SK-N-SH treated with all-trans-retinoic acid at 6 μM for 48 hours (cell line): Measurements from ENCODE around the gene TTC17.
"Not testable (repeated sequence)": the region's sequence is repeated elsewhere in the genome, so short reads cannot be mapped to it uniquely, and the experiment has no call there.

Experiments
- ATAC-seq: fragments of 200-7000 bp; cut with Tn5 transposase; 3 replicates; pipeline ENCODE4 v1.9.1; 2020; ENCODE audit warnings: mild to moderate bottlenecking, moderate library complexity
- ARNTL ChIP-seq: fragments of 450-650 bp; formaldehyde crosslinking; IDR thresholded peaks from 2 replicates; pipeline ENCODE4 v1.5.0; 2020; ENCODE audit warnings: low read depth, mild to moderate bottlenecking, moderate library complexity, borderline replicate concordance
- BACH2 ChIP-seq: fragments of 250-450 bp; sonication (Bioruptor Pico); IDR thresholded peaks from 2 replicates; pipeline ENCODE4 v1.9.0; 2021; ENCODE audit warnings: mild to moderate bottlenecking, borderline replicate concordance
- CSDC2 ChIP-seq: fragments of 250-450 bp; sonication (Bioruptor Pico); IDR thresholded peaks from 2 replicates; pipeline ENCODE4 v1.5.0; 2020; ENCODE audit warnings: mild to moderate bottlenecking, moderate library complexity
- ESRRG ChIP-seq: fragments of 250-450 bp; sonication (Bioruptor Pico); IDR thresholded peaks from 2 replicates; pipeline ENCODE4 v1.6.1; 2021; ENCODE audit warnings: mild to moderate bottlenecking
- ISL1 ChIP-seq: fragments of 250-450 bp; sonication (Bioruptor Pico); IDR thresholded peaks from 2 replicates; pipeline ENCODE4 v2.1.2; 2022; ENCODE audit warnings: mild to moderate bottlenecking, moderate library complexity
- OSR1 ChIP-seq: fragments of 250-450 bp; sonication (Bioruptor Pico); IDR thresholded peaks from 2 replicates; pipeline ENCODE4 v1.8.0; 2022; ENCODE audit warnings: moderate library complexity, mild to moderate bottlenecking, inconsistent platforms
- PATZ1 ChIP-seq: fragments of 250-450 bp; sonication (Bioruptor Pico); IDR thresholded peaks from 2 replicates; pipeline ENCODE4 v1.8.0; 2020; ENCODE audit warnings: mild to moderate bottlenecking, moderate library complexity, borderline replicate concordance
- POU6F1 ChIP-seq: fragments of 250-450 bp; sonication (Bioruptor Pico); IDR thresholded peaks from 2 replicates; pipeline ENCODE4 v1.8.0; 2021; ENCODE audit warnings: low read depth, mild to moderate bottlenecking, moderate library complexity, borderline replicate concordance
- PPARA ChIP-seq: fragments of 250-450 bp; sonication (Bioruptor Pico); IDR thresholded peaks from 2 replicates; pipeline ENCODE4 v1.5.0; 2020; ENCODE audit warnings: mild to moderate bottlenecking, borderline replicate concordance
- RARB ChIP-seq: fragments of 250-450 bp; sonication (Bioruptor Pico); IDR thresholded peaks from 2 replicates; pipeline ENCODE4 v1.8.0; 2021; ENCODE audit warnings: mild to moderate bottlenecking, moderate library complexity
- SNAI2 ChIP-seq: fragments of 250-450 bp; sonication (Bioruptor Pico); IDR thresholded peaks from 2 replicates; pipeline ENCODE4 v1.5.0; 2020; ENCODE audit warnings: mild to moderate bottlenecking, moderate library complexity
- TCF4 ChIP-seq: fragments of 250-450 bp; sonication (Bioruptor Pico); IDR thresholded peaks from 2 replicates; pipeline ENCODE4 v1.8.0; 2021; ENCODE audit warnings: mild to moderate bottlenecking, moderate library complexity, borderline replicate concordance
- TOX ChIP-seq: fragments of 250-450 bp; sonication (Bioruptor Pico); IDR thresholded peaks from 2 replicates; pipeline ENCODE4 v1.8.0; 2021; ENCODE audit warnings: mild to moderate bottlenecking, moderate library complexity, borderline replicate concordance
- ZFP3 ChIP-seq: fragments of 250-450 bp; sonication (Bioruptor Pico); IDR thresholded peaks from 2 replicates; pipeline ENCODE4 v1.5.0; 2020; ENCODE audit warnings: mild to moderate bottlenecking, moderate library complexity
- ZFP30 ChIP-seq: fragments of 450-650 bp; formaldehyde crosslinking; IDR thresholded peaks from 2 replicates; pipeline ENCODE4 v1.5.0; 2022; ENCODE audit warnings: mild to moderate bottlenecking, moderate library complexity
- ZNF565 ChIP-seq: fragments of 450-650 bp; formaldehyde crosslinking; conservative IDR thresholded peaks from 2 replicates; pipeline ENCODE4 v1.5.0; 2020; ENCODE audit warnings: low read depth, mild to moderate bottlenecking, moderate library complexity
- ZNF70 ChIP-seq: fragments of 450-650 bp; formaldehyde crosslinking; IDR thresholded peaks from 2 replicates; pipeline ENCODE4 v1.5.0; 2020; ENCODE audit warnings: mild to moderate bottlenecking, moderate library complexity
- ZNF8 ChIP-seq: fragments of 450-650 bp; formaldehyde crosslinking; IDR thresholded peaks from 2 replicates; pipeline ENCODE4 v1.5.0; 2020; ENCODE audit warnings: mild to moderate bottlenecking, moderate library complexity

TTC17 gene

DNA sequence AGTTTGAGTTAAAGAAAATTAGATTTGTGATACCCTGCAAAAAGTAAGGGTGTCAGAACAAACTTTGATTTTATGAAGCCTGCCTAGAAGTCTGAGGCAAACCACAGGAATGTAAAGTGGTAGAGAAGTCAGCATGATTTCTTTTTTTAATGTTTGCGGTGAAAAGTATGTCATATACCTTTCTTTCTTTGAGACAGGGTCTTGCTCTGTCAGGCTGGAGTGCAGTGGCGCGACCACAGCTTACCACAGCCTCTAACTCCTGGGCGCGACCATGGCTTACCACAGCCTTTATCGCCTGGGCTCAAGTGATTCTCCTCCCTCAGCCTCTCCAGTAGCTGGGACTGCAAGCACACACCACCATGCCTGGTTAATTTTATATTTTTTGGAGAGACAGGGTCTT, 42.3 kb upstream of the TTC17 start:
- no peak for ATAC-seq
- no peak for TF ChIP-seq CSDC2 (CRISPR knock-in tag)
- TF ChIP-seq ZNF70 (CRISPR knock-in tag), result no peak
- no peak for TF ChIP-seq ZNF565
- TF ChIP-seq OSR1 (CRISPR knock-in tag), result no peak
- TF ChIP-seq ISL1 (CRISPR knock-in tag), result 0 out of 2 replicates have a peak, but pooled peaks have one; percentile 18
- no peak for TF ChIP-seq PATZ1 (CRISPR knock-in tag)
- no peak for TF ChIP-seq ZNF8 (CRISPR knock-in tag)
- TF ChIP-seq, all 23 proteins: peak for 1

- no peak for TF ChIP-seq ZNF565
- TF ChIP-seq ZFP30, result no peak
- no peak for TF ChIP-seq ARNTL (CRISPR knock-in tag)
- no peak for TF ChIP-seq TOX (CRISPR knock-in tag)
- ATAC-seq, result peak; percentile 76
Observed at GRCh38 chr11:43327987-43328386, 30.7 kb upstream of the TTC17 start.

- TF ChIP-seq TOX (CRISPR knock-in tag), result no peak
- no peak for TF ChIP-seq ESRRG (CRISPR knock-in tag)
- no peak for TF ChIP-seq ZFP3 (CRISPR knock-in tag)
- no peak for TF ChIP-seq CSDC2 (CRISPR knock-in tag)
- TF ChIP-seq RARB, result no peak
- TF ChIP-seq ZFP30, result no peak
- TF ChIP-seq ZNF8 (CRISPR knock-in tag), result no peak
- no peak for TF ChIP-seq PPARA (CRISPR knock-in tag)
- TF ChIP-seq OSR1 (CRISPR knock-in tag), result no peak
- ATAC-seq, result no peak
Observed at GRCh38 chr11:43328482-43328881, 30.2 kb upstream of the TTC17 start.

DNA sequence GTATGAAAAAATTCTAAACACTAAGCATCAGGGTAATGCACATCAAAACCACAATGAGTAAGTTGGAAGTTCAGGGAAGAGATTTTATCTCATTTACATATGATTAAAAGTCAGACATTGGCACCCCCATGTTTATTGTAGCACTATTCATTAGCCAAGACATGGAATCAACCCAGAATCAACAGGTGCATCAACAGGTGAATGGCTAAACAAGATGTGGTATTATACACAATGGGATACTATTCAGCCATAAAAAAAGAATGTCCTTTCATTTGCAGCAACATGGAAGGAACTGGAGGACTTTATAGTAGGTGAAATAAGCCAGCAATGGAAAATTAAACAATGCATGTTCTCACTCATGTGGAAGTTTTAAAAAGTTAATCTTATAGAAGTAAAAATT, 17.6 kb upstream of the TTC17 start:
- TF ChIP-seq ZFP3 (CRISPR knock-in tag) (no peak), POU6F1 (CRISPR knock-in tag) (no peak)
- ATAC-seq, result no peak

- ATAC-seq, result not testable (repeated sequence)
Observed at GRCh38 chr11:43351426-43351825, 7.3 kb upstream of the TTC17 start.

DNA sequence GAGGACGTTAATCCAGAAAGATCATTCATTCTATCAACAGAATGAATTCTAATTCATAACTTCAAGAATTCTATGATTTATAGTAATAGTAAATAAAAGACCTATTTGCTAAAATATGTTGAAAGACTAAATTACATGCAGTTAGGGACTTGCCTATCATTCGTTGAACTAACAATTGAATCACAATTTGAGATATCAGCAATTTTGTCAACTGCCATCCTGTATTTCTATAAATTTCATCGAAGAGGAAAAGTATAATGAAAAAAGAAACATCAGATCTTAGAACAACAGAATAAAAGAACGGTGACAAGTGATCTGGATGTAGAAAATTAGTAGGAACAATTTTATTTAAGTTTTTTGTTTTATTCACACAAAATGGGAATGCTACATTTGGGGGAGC, 4.4 kb upstream of the TTC17 start:
- ATAC-seq, result no peak
- TF ChIP-seq TOX (CRISPR knock-in tag), result no peak
- no peak for TF ChIP-seq ZNF70 (CRISPR knock-in tag)
- no peak for TF ChIP-seq ZNF8 (CRISPR knock-in tag)
- no peak for TF ChIP-seq ZFP3 (CRISPR knock-in tag)
- TF ChIP-seq ARNTL (CRISPR knock-in tag), result no peak
- TF ChIP-seq ZFP30, result no peak
- TF ChIP-seq RARB, result no peak
- TF ChIP-seq SNAI2 (CRISPR knock-in tag), result no peak
- TF ChIP-seq CSDC2 (CRISPR knock-in tag), result no peak

DNA sequence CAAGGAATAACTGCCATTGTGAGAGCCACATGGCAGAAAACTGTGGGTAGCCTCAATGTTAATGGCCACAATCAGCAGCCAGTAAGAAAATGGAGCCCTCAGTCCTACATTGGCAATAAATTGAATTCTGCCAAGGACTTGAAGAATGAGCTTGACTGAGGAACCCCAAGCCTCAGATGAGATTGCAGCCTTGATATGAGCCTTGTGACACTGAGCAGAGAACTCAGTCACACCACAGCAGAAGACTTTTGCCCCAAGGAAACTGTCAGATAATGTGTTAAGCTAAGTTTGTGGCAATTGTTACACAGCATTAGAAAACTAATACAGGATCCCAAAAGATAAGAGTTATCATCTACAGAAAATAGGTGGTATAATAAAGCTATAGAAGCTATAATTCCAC, 2.4 kb upstream of the TTC17 start:
- TF ChIP-seq ZFP30 (no peak), ISL1 (CRISPR knock-in tag) (no peak), PATZ1 (CRISPR knock-in tag) (no peak), BACH2 (CRISPR knock-in tag) (no peak), ARNTL (CRISPR knock-in tag) (no peak), CSDC2 (CRISPR knock-in tag) (no peak), TCF4 (CRISPR knock-in tag) (no peak), OSR1 (CRISPR knock-in tag) (no peak)

More for the DNA sequence above, 2.4 kb upstream of the TTC17 start:
- ATAC-seq, result no peak
